AG04450 (cell line): ENCODE data around the gene INPP5J. TPM values are rescaled to one million over a fixed set of nuclear protein-coding genes. Genes with fewer than 3 reads are reported as not detected.

Source experiments
- CTCF ChIA-PET: fragments of 300-600, 350-600 bp; formaldehyde crosslinking; extraction: SDS; loops from one replicate; lab custom pipeline; 2022; ENCODE audit warnings: antibody characterized with exemption, inconsistent platforms; lab: Charles Lee
- POLR2A ChIA-PET: fragments of 350-600 bp; formaldehyde crosslinking; extraction: SDS; loops from one replicate; lab custom pipeline; 2021; ENCODE audit warnings: antibody characterized with exemption, inconsistent platforms; lab: Yijun Ruan, JAX
- DNase-seq: peaks from one replicate; pipeline ENCODE4 v3.0.0-alpha.2; 2011; ENCODE audit warnings: low read depth, low spot score
- H3K27ac ChIP-seq: one replicate; pipeline ENCODE4 v1.5.1; 2012; ENCODE audit warnings: low read depth, low read length, control low read depth
- H3K27me3 ChIP-seq: one replicate; pipeline ENCODE4 v1.6.0; 2012; ENCODE audit warnings: low read length; ENCODE audit not compliant: control insufficient read depth, insufficient read depth
- H3K4me3 ChIP-seq: 2 replicates; pipeline ENCODE4 v1.5.1; 2011; ENCODE audit warnings: mild to moderate bottlenecking, low read depth, low read length, control low read depth
- H3K9me3 ChIP-seq: 2 replicates; pipeline ENCODE4 v1.5.1; 2012; ENCODE audit warnings: low read length; ENCODE audit not compliant: control insufficient read depth, insufficient read depth
- polyA plus RNA-seq: library from polyadenylated mRNA; depleted of rRNA; stranded (reverse); fragments of >200 nt; gene quantifications from 2 replicates; pipeline ENCODE4 v1.2.3, GENCODE V29; 2011
- TF ChIP-seq, protein P1 (sequence below): IDR thresholded peaks from 2 replicates; pipeline ENCODE4 v1.5.1; 2011; ENCODE audit warnings: low read depth, low read length, control low read depth, inconsistent platforms

Gene INPP5J
- polyA plus RNA-seq, 1 experiment: 0.91 TPM

- H3K27me3 ChIP-seq: no peaks in the 10 kb centered on the region
- H3K4me3 ChIP-seq: no peak overlapping the region
- POLR2A ChIA-PET: no interaction called here
- H3K27ac ChIP-seq: no peak overlapping the region
- CTCF ChIA-PET: interaction anchor here (1.0 kb wide), 1 partner anchor 28 kb away, joined by 3 read pairs; the partner anchor contains the start of gene SELENOM
- TF ChIP-seq, protein P1, sequence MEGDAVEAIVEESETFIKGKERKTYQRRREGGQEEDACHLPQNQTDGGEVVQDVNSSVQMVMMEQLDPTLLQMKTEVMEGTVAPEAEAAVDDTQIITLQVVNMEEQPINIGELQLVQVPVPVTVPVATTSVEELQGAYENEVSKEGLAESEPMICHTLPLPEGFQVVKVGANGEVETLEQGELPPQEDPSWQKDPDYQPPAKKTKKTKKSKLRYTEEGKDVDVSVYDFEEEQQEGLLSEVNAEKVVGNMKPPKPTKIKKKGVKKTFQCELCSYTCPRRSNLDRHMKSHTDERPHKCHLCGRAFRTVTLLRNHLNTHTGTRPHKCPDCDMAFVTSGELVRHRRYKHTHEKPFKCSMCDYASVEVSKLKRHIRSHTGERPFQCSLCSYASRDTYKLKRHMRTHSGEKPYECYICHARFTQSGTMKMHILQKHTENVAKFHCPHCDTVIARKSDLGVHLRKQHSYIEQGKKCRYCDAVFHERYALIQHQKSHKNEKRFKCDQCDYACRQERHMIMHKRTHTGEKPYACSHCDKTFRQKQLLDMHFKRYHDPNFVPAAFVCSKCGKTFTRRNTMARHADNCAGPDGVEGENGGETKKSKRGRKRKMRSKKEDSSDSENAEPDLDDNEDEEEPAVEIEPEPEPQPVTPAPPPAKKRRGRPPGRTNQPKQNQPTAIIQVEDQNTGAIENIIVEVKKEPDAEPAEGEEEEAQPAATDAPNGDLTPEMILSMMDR: no peak
- no peaks in the 10 kb centered on the region; the same call in 1 of the 2 replicates for H3K9me3 ChIP-seq
- DNase-seq: no peak
These were observed 43.6 kb upstream of the INPP5J start for GRCh38 chr22:31079095-31079642.

GRCh38 chr22:31080164-31080847 lies 42.5 kb upstream of the INPP5J start:
- DNase-seq: no peak
- ChIA-PET POLR2A (interaction anchor here (0.5 to 6.3 kb wide), 14 partner anchors 9 to 494 kb away, joined by 3 to 94 read pairs (median 5); partner anchors contain the start of genes MORC2, SELENOM and TUG1), CTCF (interaction anchor here (1.0 to 8.6 kb wide), 4 partner anchors 27 to 135 kb away, joined by 3 to 85 read pairs (median 33); partner anchors contain the start of genes MORC2, SELENOM and TUG1)
- Histone ChIP-seq H3K9me3 (no peaks in the 10 kb centered on the region; the same call in 1 of the 2 replicates), H3K4me3 (peak overlapping the region; percentile 91), H3K27me3 (no peaks in the 10 kb centered on the region), H3K27ac (peak overlapping the region; percentile 85)
- TF ChIP-seq, protein P1: no peak

DNA sequence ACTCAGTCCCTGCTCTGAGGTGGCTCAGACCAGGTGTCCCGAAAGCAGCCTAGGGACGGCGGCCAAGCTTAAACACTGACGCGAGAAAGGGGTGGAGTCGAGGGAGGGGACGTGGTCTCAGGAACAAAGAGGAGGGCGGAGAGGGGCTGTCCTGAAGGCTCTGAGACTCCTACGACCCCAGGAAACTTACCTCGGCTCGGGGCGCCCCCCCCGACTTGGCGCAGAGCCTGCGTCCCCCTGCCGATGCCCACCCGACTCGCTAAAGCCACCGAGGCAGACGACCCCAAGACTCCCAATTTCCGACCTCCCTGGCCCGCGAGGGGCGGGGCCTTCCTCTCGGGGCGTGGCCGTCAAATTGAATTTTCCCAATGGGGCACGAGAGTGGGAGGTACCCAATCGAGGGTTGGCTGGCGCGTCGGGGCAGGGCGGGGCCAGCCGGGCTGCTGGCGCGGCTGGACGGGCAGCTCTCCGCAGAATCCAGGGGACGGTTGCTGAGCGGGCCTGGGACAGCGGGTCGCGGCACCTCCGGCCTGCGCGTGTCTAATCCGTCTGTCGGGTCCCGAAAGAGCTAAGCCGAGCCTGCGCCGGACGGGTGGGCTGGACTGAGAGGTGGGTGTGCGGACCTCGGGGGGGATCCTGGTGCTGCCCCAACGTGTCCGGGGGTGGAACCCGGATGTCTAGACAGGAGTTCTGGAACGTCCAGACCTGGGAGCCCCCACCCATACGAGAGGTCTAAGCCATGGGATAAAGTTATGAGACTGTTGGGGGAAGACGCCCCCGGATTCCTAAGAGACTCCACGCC lies 41.7 kb upstream of the INPP5J start, which contains the start of gene SMTN:
SMTN (plus strand) TSS at position 471 of the 802 bp plus-strand sequence. CDS start 1,941 bp downstream, outside the sequence.
- ChIA-PET CTCF (interaction anchor here (1.5 to 8.6 kb wide), 4 partner anchors 113 to 318 kb away, joined by 5 to 85 read pairs (median 42); partner anchors contain the start of genes MORC2 and TUG1), POLR2A (interaction anchor here (0.5 to 6.3 kb wide), 19 partner anchors 8 to 495 kb away, joined by 3 to 94 read pairs (median 4); partner anchors contain the start of genes MORC2, SELENOM and TUG1)
- TF ChIP-seq, protein P1: 0 out of 2 replicates have a peak, but pooled peaks have one; percentile 7
- H3K27ac ChIP-seq: peak within 1 kb of the TSS; percentile 85
- H3K27me3 ChIP-seq: no peaks in the 10 kb centered on the region
- H3K9me3 ChIP-seq: no peaks in the 10 kb centered on the region; the same call in 1 of the 2 replicates
- H3K4me3 ChIP-seq: peak within 1 kb of the TSS; percentile 91
- peak; percentile 60 for DNase-seq

GRCh38 chr22:31081963-31082605 lies 40.7 kb upstream of the INPP5J start:
- ChIA-PET CTCF (interaction anchor here (0.6 to 8.6 kb wide), 10 partner anchors 17 to 319 kb away, joined by 4 to 85 read pairs (median 5); partner anchors contain the start of genes MORC2 and TUG1), POLR2A (interaction anchor here (1.2 to 6.3 kb wide), 4 partner anchors 26 to 113 kb away, joined by 3 to 94 read pairs (median 12); partner anchors contain the start of genes MORC2 and TUG1)

More at GRCh38 chr22:31081963-31082605, 40.7 kb upstream of the INPP5J start:
- Histone ChIP-seq H3K27me3 (no peaks in the 10 kb centered on the region), H3K9me3 (no peaks in the 10 kb centered on the region; the same call in 1 of the 2 replicates), H3K4me3 (peak overlapping the region; percentile 91), H3K27ac (peak overlapping the region; percentile 65)
- no peak for DNase-seq
- TF ChIP-seq, protein P1: no peak
